Body of pancreas (tissue), 4 donors: ENCODE data around the gene EDNRA. TPM values are rescaled to one million over a fixed set of nuclear protein-coding genes. Genes with fewer than 3 reads are reported as not detected.

Source experiments
- ATAC-seq: fragments of 150-250 bp; one replicate; pipeline ENCODE4 v1.9.1; 2016
- DNase-seq, 4 donors: peaks; one replicate each; pipeline ENCODE4 v3.0.0-alpha.2; 2019
- H3K27ac ChIP-seq, 4 donors: fragments of 200-600 bp; sonication (generic); 1 replicate in 3 of 4; 2 replicates in 1 of 4; pipeline versions ENCODE4 v1.5.1 to v1.6.1; 2016 to 2019; ENCODE audit warnings: mild to moderate bottlenecking in 1 of 4, mixed read lengths in 1 of 4, moderate library complexity in 1 of 4
- H3K27me3 ChIP-seq, 2 donors: fragments of 200-600 bp; sonication (generic); one replicate each; pipeline ENCODE4 v1.6.0; 2016; ENCODE audit warnings: mild to moderate bottlenecking in 1 of 2
- H3K36me3 ChIP-seq, 2 donors: fragments of 200-600 bp; sonication (generic); replicated peaks in 1 of 2; 2 replicates each; pipeline ENCODE4 v1.5.1; 2016; ENCODE audit warnings: low read depth in 2 of 2; ENCODE audit not compliant: insufficient read depth in 1 of 2
- H3K4me1 ChIP-seq: fragments of 200-600 bp; sonication (generic); one replicate; pipeline ENCODE4 v1.6.0; 2016
- H3K4me3 ChIP-seq, 2 donors: fragments of 200-600 bp; sonication (generic); 1 replicate in 1 of 2; 2 replicates in 1 of 2; pipeline ENCODE4 v1.5.1; 2016 to 2019
- H3K9me3 ChIP-seq, 3 donors: fragments of 200-600 bp; sonication (generic); 1 replicate in 2 of 3; 2 replicates in 1 of 3; pipeline ENCODE4 v1.5.1; 2016
- POLR2A ChIP-seq, 3 donors: fragments of 450-650 bp; IDR thresholded peaks; one replicate each; pipeline ENCODE4 v1.6.1; 2016; ENCODE audit warnings: antibody characterized with exemption in 3 of 3, mild to moderate bottlenecking in 2 of 3
- WGBS, 2 donors: methylation state at CpG; one replicate each; pipeline ENCODE4 v1.1.5; 2017; 5-methylcytosine and 5-hydroxymethylcytosine counted together
- intact Hi-C: fragments of 100-400 bp; cut with DNase I; formaldehyde crosslinking; loops from one replicate; pipeline ENCODE4 v1.15.1; 2023
- total RNA-seq, 2 donors: library from RNA; depleted of rRNA; stranded (reverse); fragments of >200 nt; gene quantifications; one replicate each; pipeline ENCODE4 v1.1.0, GENCODE V29; 2016
- TF ChIP-seq, protein P1 (sequence below), 7 experiments: fragments of 450-650 bp in 4 of 7; fragments of 200-600 bp in 3 of 7; sonication (generic) in 3 of 7; IDR thresholded peaks; one replicate each; pipeline ENCODE4 v1.5.1; 2016 to 2019; ENCODE audit warnings: antibody characterized with exemption in 7 of 7

Gene EDNRA
- total RNA-seq, 2 donors from 2014 or later: 1.3 TPM

GRCh38 chr4:147479376-147479775 lies 1.5 kb upstream of the EDNRA start:
- no peak overlapping the region for H3K27ac ChIP-seq
- intact Hi-C loops: no loop called here

DNA sequence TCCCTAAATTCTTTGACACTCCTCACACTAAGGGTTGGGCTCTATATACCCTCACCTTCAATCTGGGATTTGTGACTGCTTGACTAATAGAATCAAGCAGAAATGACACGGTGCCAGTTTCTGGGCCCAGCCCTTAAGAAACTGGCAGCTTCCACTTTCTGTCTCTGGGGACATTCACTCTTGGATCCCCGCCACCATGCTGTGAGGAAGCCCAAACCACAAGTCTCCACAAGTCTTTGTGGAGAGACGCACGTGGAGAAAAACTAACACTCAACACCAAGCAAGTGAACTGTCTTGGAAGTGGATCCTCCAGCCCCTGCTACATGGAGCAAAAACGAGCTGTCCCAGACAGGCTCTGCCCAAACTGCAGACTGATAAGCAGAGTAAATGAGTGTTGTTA lies 1.1 kb upstream of the EDNRA start:
- no peak for TF ChIP-seq POLR2A (IDR thresholded peaks at IDR 0.05)
- TF ChIP-seq, protein P1, sequence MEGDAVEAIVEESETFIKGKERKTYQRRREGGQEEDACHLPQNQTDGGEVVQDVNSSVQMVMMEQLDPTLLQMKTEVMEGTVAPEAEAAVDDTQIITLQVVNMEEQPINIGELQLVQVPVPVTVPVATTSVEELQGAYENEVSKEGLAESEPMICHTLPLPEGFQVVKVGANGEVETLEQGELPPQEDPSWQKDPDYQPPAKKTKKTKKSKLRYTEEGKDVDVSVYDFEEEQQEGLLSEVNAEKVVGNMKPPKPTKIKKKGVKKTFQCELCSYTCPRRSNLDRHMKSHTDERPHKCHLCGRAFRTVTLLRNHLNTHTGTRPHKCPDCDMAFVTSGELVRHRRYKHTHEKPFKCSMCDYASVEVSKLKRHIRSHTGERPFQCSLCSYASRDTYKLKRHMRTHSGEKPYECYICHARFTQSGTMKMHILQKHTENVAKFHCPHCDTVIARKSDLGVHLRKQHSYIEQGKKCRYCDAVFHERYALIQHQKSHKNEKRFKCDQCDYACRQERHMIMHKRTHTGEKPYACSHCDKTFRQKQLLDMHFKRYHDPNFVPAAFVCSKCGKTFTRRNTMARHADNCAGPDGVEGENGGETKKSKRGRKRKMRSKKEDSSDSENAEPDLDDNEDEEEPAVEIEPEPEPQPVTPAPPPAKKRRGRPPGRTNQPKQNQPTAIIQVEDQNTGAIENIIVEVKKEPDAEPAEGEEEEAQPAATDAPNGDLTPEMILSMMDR (IDR thresholded peaks at IDR 0.05): no peak
- Histone ChIP-seq H3K27ac (no peak overlapping the region), H3K36me3 (no peaks in the 10 kb centered on the region), H3K9me3 (no peaks in the 10 kb centered on the region), H3K27me3 (no peaks in the 10 kb centered on the region), H3K4me3 (no peak overlapping the region), H3K4me1 (peaks cover 6% of the 10 kb centered on the region)
- intact Hi-C loops: no loop called here
- 53 to 71% methylated on average over 5 of the region's 5 CpGs for WGBS, 2 donors
- DNase-seq: peak in 2 of 4 donors; percentile 9 to 16
- no peak for ATAC-seq

More at GRCh38 chr4:147479376-147479775, 1.5 kb upstream of the EDNRA start:
- H3K36me3 ChIP-seq: no peaks in the 10 kb centered on the region
- H3K4me1 ChIP-seq: peaks cover 6% of the 10 kb centered on the region
- no peaks in the 10 kb centered on the region for H3K27me3 ChIP-seq
- 39 to 64% methylated on average over 2 of the region's 2 CpGs for WGBS, 2 donors
- no peak for ATAC-seq
- TF ChIP-seq, protein P1 (IDR thresholded peaks at IDR 0.05): no peak
- no peak overlapping the region for H3K4me3 ChIP-seq
- no peaks in the 10 kb centered on the region for H3K9me3 ChIP-seq
- no peak for DNase-seq

GRCh38 chr4:147480502-147480890 lies 401 bp upstream of the EDNRA start:
- TF ChIP-seq, protein P1 (IDR thresholded peaks at IDR 0.05): no peak
- no peak for TF ChIP-seq POLR2A (IDR thresholded peaks at IDR 0.05)
- H3K4me3 ChIP-seq: no peak overlapping the region
- ATAC-seq: no peak

DNA sequence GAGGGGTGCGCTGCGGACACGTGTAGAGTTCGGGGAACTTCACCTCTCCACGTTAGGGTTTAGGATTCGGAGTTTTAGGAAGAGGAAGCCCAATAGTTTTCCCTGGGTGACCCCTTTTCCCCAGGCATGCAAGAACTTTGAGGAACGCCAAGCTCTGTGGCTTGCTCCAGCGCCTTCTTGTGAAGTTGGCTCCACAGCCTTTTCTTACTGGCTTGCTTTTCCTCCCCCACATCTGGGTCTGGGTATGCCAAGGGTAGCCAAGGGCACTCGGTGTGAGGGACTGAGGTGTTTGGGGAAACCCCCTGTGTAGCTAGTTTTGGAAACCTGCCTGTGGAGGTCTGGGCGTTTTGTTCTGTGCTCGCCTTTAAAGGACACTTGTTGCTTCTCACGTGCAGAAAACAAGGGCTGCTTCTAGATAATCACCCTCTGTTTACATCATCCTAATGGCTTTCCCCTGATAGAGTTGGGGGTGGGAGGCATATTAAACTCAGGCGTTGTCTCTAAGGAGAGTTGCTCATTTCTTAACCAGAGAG lies 746 bp downstream of the EDNRA start:
- no peaks in the 10 kb centered on the region for H3K27me3 ChIP-seq
- TF ChIP-seq, protein P1 (IDR thresholded peaks at IDR 0.05): no peak
- TF ChIP-seq POLR2A (IDR thresholded peaks at IDR 0.05): no peak
- H3K36me3 ChIP-seq: no peaks in the 10 kb centered on the region
- WGBS, 2 donors: 3 to 6% methylated on average over 9 to 13 of the region's 13 CpGs
- H3K27ac ChIP-seq: no peak overlapping the region
- H3K4me3 ChIP-seq: no peak overlapping the region
- no peak for DNase-seq
- H3K4me1 ChIP-seq: peaks cover 6% of the 10 kb centered on the region
- no peaks in the 10 kb centered on the region for H3K9me3 ChIP-seq
- ATAC-seq: no peak
- intact Hi-C loops: no loop called here

More at GRCh38 chr4:147480502-147480890, 401 bp upstream of the EDNRA start:
- no peaks in the 10 kb centered on the region for H3K9me3 ChIP-seq
- DNase-seq: no peak
- H3K27ac ChIP-seq: no peak overlapping the region
- WGBS, 2 donors: 65 to 71% methylated on average over 11 of the region's 11 CpGs
- peaks cover 6% of the 10 kb centered on the region for H3K4me1 ChIP-seq
- intact Hi-C loops: no loop called here
- no peaks in the 10 kb centered on the region for H3K36me3 ChIP-seq
- no peaks in the 10 kb centered on the region for H3K27me3 ChIP-seq

DNA sequence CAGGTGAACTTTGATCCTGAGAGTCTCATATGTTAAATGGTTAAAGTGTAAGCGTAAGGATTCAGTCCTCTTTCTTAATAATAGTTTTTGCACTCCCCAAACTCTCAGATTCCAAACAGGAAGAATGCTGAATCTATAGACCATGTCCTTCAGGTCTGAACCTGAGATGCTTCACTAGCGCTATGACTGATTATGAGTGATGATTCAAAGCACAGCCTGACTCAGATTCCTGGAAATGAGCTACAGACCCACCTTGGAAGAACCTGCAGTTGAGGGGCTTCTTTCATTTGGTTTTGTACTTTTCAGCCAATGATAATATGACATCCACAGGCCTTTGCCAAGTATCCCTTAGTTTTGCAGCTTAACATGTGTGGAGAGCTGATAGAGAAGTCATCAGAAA lies 1.4 kb downstream of the EDNRA start:
- TF ChIP-seq, protein P1 (IDR thresholded peaks at IDR 0.05): no peak
- no peak for TF ChIP-seq POLR2A (IDR thresholded peaks at IDR 0.05)
- Histone ChIP-seq H3K36me3 (no peaks in the 10 kb centered on the region), H3K4me1 (peaks cover 6% of the 10 kb centered on the region), H3K4me3 (no peak overlapping the region), H3K27me3 (no peaks in the 10 kb centered on the region), H3K9me3 (no peaks in the 10 kb centered on the region), H3K27ac (no peak overlapping the region)
- intact Hi-C loops: no loop called here
- WGBS, 2 donors: 46 to 63% methylated on average over 2 of the region's 2 CpGs
- DNase-seq (no peak), ATAC-seq (no peak)
